GM19193 (cell line): ENCODE results near the gene MACF1.

ENCODE experiments used
- POLR2A ChIP-seq: IDR thresholded peaks from 4 replicates; pipeline ENCODE4 v1.6.1; 2011; ENCODE audit not compliant: insufficient read depth, insufficient read length; ENCODE audit errors: extremely low read depth

The MACF1 gene

DNA sequence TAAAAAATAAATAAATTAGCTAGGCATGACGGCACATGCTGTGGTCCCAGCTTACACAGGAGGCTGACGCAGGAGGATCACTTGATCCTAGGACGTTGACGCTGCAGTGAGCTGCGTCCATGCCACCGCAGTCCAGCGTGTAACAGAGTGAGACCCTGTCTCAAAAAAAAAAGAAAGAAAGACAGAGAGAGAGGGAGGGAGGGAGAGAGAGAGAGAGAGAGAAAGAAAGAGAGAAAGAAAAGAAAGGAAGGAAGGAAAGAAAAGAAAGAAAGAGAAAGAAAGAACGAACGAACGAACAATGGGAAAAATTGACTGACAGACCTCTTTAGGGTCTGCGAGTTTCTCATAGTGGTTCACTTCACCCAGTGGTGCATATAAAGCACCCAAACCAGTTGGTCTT lies 189.2 kb downstream of the MACF1 start:
- TF ChIP-seq POLR2A = no peak

DNA sequence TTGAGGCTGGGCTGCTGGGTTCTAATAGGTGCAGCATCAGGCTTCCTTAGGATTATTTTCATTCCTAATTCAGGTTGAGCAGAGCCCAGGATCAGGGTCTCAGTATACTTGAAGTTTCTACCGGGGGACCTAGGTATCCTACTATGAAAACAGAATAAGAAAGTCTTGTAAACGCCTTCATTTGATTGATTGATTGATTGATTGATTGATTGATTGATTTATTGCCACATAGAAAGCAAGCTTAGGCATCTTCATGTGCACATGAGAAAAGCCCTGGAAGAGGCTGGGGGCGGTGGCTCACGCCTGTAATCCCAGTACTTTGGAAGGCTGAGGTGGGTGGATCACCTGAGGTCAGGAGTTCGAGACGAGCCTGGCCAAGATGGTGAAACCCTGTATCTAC lies 189.6 kb downstream of the MACF1 start:
- no peak for TF ChIP-seq POLR2A

DNA sequence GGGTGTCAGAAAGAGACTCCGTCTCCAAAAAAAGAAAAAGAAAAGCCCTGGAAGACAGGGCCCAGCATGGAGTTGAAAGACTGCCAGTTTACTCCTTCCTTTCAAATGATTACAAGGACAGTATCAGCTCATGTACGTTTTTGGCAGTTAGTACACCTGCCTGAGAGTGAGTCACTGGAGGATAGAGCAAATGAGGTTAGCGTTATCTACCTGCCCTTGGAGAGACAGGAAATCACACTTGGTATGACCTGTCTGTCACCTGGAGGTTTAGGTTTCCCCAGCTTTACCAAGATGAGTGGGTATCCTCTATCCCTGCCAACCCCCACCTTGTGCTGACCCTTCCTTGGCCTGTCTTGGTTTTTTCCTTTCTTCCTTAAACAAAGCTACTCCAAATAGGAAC lies 190.1 kb downstream of the MACF1 start:
- TF ChIP-seq POLR2A = no peak

DNA sequence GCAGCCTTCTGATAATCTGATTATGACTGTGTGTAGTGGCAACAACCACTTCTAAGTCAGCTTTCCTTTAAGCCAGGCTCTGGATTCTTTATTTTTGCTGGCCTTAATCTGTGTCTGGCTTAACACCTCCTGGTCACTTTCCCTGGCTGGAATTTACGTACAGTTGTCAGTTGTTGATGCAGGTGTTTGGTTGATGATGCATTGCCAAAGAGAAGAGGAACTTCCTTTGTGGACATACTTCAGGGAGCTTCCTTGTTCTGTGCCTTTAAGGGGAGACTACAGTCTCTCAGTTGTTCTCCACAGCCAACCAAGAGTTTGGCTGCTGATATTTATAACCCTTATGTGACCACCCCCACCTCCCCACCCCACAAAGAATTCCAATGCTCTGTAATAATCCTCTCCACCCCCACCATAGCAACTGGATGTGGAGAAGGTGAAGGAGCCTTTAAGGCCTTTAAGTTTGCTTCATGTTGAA lies 190.9 kb downstream of the MACF1 start:
- no peak for TF ChIP-seq POLR2A

DNA sequence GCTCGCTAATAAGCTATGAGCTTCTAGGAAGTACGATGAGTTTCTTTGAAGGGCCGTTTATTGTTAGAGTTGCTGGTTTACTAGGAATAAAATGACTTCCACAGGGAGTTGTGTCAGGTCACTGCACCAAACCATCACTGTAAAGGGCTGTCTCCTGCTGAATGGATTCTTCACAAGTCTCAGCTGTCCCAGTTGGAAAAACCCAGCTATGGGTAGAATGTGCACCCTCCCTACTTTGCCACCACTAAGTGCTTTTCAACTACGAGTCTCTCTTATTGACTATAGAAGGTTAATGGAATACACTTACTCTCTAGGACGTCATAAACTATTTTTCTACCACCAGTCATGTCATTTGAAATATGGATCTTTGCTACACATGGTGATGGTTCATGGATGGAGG lies 192.2 kb downstream of the MACF1 start:
- no peak for TF ChIP-seq POLR2A

DNA sequence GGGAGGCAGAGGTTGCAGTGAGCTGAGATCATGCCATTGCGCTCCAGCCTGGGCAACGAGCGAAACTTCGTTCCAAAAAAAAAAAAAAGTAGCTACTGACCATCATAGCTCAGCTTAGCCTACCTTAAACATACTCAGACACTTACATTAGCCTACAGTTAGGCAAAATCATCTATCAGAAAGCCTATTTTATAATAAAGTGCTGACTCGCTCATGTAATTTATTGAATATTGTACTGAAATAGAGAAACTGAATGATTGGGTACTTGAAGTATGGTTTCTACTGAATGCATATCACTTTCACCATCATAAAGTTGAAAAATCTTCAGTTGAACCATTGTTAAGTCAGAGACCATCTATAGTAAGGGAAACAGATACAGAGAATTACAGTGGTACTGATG lies 193.0 kb downstream of the MACF1 start:
- TF ChIP-seq POLR2A = no peak

DNA sequence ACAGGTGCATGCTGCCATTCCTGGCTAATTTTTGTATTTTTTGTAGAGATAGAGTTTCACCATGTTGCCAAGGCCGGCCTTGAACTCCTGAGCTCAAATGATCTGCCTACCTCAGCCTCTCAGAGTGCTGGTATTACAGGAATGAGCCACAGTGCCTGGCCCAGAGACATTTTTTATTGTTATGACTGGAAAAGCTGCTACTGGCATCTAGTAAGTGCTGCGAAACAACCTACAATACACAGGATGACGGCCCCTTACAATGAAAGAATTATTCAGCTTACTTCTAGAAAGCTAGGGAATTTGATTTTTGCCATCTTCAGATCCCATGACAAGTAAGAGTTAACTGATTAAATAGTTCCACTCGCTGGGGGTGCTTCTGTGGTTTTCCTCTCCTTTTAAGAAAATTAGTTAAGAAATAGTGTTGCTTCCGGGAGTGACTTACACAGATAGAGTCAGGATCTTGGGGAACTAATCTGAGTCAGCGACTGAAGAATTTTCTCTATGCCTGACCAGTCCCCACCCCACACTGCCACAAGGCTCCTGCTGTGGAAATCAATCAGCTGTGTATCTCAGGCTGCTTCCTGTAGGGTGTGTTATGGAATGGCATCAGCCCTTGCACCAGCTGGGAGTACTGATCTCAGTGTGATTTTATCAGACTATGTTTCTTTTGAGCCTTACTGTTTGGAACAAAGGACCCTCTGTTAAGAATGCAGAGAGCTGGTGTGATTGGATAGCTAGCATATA lies 194.0 kb downstream of the MACF1 start:
- TF ChIP-seq POLR2A = no peak

DNA sequence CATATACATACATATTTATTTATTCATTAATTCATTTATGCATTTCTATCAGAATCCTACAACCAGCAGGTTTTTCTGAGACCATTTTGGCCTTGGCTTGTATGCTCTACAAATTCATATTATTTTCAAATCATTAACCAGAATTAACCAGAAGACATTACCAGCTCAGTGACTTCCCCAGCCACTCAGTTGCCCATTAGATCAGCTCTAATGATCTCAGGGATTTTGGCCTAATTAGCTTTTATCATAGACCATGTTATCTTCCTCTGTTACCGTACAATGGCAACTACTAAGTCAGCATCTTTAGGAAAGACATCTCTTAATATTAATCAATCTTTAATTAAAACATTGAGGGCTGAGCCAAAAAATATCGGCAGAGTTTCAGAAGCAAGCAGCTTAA lies 196.6 kb downstream of the MACF1 start:
- TF ChIP-seq POLR2A = no peak

DNA sequence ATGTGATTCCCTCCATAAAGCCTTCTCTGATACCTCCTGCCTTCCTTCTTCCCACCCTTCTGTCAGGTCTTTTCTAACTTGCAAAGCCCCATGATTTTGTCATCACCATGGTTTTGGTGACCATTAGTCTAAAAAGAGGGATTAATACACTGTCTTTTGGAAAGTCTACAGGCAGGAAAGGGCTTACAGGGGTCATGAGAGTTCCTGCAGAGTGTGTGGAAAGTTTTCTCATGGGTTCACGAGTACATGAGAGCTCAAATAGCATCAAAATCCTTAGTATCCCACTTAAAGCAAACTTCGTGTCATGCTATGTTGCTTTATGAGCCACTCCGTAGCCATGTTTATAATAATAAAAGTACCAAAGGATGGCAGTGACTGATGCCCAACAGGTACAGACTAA lies 200.4 kb downstream of the MACF1 start:
- no peak for TF ChIP-seq POLR2A

DNA sequence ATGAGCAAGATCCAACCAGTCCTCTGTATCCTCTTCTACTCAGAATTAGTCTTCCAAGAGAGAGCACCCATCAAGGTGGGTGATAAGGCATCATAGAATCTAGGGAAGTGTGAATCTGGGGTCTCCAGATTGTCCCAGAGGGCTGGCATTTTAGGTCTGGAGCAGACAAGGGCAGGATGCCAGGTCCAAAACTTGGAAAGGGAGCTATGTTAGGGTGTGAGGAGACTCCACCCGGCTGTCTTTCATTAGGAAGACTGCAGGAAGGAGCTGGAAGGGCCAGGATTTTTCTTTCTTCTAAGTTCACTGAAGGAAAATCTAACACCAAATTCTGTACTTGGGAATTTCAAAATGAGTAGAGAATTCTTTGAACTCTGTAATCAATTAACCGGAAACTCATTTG lies 200.9 kb downstream of the MACF1 start:
- no peak for TF ChIP-seq POLR2A

DNA sequence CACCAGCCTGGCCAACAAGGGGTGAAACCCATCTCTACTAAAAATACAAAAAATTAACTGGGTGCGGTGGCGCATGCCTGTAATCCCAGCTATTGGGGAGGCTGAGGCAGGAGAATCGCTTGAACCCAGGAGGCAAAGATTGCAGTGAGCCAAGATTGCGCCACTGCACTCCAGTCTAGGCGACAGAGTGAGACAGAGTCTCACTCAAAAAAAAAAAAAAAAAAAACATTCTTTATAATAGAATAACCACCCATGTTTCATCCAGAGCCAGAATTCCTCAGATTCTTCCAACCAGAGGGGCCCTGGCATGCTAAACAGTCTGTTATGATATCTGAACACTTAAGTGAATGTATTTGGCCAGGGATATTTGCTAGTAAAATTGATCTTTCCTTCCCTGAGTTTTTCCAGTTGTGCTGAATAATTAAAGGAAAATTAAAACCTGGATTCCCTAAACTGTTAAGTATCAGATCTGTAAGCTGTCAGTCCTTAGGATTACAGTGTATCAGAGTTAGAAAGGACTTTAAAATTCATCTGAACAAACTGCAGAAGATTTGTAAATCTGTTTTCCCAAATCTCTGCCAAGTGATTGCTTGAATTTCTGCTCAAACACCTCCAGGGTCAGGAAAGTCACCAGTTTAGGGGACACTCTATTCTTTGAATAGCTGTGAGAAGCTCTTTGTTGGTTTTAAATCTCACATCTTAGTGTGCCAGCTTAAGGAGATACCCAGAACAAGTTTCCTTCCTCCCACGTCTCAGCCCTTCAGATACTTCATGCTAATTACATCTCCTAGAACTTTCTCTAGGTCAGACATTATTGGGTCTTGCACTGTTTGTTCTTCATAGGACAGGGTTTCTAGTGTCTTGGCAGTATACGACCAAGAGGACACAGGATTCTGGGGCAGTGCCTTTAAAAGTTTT lies 202.3 kb downstream of the MACF1 start:
- TF ChIP-seq POLR2A = no peak

DNA sequence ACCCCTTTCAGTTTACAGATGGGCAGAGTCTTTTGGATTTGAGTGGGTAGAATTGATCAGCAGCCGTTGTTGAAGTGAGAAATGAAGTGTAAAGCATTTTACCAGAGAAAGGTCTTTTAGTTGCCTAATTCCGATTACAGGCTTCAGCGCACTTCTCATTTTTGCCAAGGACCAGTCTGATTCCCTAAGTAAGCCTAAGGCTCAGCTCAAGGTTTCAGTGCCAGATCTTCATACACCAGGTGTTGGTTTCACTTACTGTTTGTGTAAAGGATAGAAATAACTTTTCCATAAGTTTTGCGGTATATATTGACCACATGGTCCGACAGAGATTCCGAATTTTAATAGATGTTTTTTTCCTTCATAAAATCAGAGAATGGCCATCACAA lies 203.0 kb downstream of the MACF1 start:
- no peak for TF ChIP-seq POLR2A

DNA sequence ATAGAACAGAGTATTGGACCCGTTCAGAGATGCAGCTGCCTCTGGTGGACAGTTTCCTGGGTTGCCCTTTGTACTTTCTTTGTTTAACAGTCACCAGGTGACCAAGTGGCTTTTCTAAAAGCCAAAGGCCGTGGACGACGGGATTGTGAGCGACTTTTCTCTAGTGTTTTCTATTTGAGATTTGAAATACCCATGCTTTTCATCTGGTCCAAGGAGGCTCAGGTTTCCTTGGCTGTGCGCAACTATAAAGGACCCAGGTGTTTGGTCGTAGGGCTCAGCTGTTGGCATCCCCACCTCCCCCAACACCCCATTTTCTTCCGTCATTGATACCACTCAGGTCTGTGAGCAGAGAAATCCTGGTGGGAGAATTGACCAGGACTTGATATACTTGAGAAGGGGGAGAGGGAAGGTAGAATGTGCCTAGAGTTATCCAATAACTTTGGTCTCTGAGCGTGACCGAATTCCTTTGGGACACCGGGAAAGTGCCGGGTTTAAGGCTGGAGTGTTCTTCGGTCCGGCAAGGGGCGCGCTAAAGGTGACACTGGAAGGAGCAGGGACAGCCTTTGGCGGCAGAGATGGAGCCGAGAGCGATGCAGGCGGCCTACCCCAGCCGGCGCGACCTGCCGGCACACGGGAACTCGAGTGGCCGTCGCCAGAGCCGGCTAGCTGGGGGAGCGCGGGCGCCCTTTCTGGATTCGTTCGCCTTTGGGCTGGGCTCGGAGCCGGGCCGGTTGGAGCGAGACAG lies 203.6 kb downstream of the MACF1 start:
- TF ChIP-seq POLR2A = no peak

DNA sequence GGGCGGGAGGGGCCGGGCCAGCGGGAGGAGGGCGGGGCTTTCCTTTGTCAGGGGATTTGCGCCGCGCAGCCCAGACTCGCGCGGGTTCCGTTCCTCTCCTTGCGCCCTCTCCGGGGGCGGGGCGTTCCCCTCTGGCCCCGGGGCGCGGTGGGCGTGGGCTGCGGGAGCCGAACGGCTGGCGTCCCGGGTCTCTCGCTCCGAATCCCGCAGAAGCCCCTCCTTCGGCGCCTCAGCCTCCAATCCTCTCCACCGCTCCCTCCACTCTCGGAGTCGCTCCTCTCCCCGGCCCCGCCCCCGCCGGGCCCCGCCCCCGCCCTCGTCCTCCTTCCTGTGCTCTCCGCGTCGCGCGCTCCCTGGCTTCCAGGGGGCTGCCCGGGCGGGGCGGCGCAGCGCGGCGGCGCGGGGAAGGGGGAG lies 204.2 kb downstream of the MACF1 start:
- no peak for TF ChIP-seq POLR2A

DNA sequence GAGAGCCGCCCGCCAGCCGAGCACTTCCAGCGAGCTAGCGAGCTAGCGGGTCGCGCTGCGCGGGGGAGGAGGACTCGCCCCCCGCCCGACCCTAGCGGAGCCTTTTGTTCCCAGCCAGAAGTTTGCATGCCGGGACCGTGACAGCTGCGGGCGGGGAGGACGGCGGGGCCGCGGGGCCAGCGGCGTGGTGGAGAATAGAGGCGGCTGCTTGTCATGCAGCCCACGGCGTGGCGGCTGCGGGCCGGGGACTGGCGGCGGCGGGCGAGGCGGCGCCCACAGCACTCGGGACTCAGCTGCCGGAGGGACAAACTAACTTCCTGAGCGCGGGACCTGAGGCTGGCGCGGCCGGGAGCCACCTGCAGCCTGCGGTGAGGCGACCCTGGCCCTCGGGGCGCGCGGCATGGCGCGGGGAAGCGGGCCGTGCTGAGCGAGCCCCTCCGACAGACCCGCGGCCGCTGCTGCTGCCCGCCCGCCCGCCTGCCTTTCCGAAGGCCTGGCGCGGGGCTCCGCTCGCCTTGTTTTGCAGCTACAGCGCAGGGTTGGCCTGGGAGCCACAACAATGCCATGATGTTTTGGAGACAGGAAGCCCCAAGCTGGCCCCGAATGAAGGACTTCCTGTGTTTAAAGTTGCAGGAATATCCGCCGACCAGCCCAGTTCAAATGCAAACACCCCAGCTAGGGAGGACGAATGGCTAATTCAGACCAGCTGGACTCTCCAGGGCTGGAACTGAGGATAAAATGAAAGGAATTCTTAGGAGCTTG lies 204.7 kb downstream of the MACF1 start:
- TF ChIP-seq POLR2A = no peak

DNA sequence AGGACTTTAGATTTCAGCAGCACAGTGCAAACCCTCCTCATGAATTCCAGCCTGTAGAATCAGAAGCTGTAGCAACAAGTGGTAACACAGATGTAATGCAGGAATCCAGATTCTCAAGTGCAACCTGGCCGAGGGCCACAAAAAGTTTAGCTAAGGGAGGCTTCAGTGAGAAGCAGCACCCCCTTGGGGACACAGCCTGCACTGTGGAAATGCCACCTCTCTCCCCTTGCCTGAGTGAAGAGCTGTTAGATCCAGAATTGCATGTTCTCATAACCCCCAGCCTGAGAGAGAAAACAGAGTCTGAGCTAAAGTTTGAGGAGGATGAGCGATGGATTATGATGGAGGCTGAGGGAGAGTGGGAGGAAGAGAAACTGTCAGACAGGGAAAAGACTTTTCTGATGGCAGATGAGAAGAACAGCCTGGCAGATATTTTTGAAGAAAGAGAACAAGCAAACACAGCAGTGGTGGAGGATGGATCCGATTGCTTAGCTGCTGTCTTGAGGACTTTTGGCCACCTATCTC lies 206.5 kb downstream of the MACF1 start:
- TF ChIP-seq POLR2A = no peak
